A673 (cell line): ENCODE data around the gene DOK1. TPM values are rescaled to one million over a fixed set of nuclear protein-coding genes. Genes with fewer than 3 reads are reported as not detected.

ENCODE experiments used
- BruUV-seq: library from RNA; stranded (reverse); fragments of 400-500 nt; replicated peaks from 2 replicates; lab custom pipeline; 2021; lab: Mats Ljungman, UMichigan
- CTCF ChIA-PET: fragments of 300-600 bp; sonication (Branson Sonifier 250); formaldehyde crosslinking; loops from one replicate; lab custom pipeline; 2022; ENCODE audit warnings: antibody characterized with exemption; lab: Charles Lee
- POLR2A ChIA-PET: fragments of 300-600 bp; sonication (Branson Sonifier 250); formaldehyde crosslinking; loops from one replicate; lab custom pipeline; 2022; ENCODE audit warnings: antibody characterized with exemption; ENCODE audit not compliant: low non-redundant PET; lab: Charles Lee
- DNase-seq: peaks from one replicate; pipeline ENCODE4 v3.0.0-alpha.2; 2015; ENCODE audit warnings: low spot score
- H3K27ac ChIP-seq: fragments of 200-600 bp; sonication (generic); 2 replicates; pipeline ENCODE4 v1.5.1; 2016; ENCODE audit warnings: mixed run types, low read depth, mild to moderate bottlenecking, mixed read lengths, antibody characterized with exemption, low read length; ENCODE audit not compliant: poor library complexity, severe bottlenecking
- H3K27me3 ChIP-seq: fragments of 200-600 bp; sonication (generic); replicated peaks from 2 replicates; pipeline ENCODE4 v1.6.1; 2017; ENCODE audit warnings: mixed run types, low read depth, mild to moderate bottlenecking, mixed read lengths, antibody characterized with exemption, low read length; ENCODE audit not compliant: insufficient read depth, poor library complexity
- H3K36me3 ChIP-seq: fragments of 200-600 bp; sonication (generic); 2 replicates; pipeline ENCODE4 v1.6.1; 2016; ENCODE audit warnings: mixed run types, mild to moderate bottlenecking, mixed read lengths, antibody characterized with exemption, low read length; ENCODE audit not compliant: insufficient read depth, poor library complexity, severe bottlenecking
- H3K4me1 ChIP-seq: fragments of 200-600 bp; sonication (generic); 2 replicates; pipeline ENCODE4 v1.6.1; 2017; ENCODE audit warnings: mixed run types, mild to moderate bottlenecking, mixed read lengths, antibody characterized with exemption, low read length; ENCODE audit not compliant: insufficient read depth, poor library complexity, severe bottlenecking
- H3K4me3 ChIP-seq: fragments of 200-600 bp; sonication (generic); 2 replicates; pipeline ENCODE4 v1.5.1; 2016; ENCODE audit warnings: low read depth, mixed run types, mild to moderate bottlenecking, mixed read lengths, low read length; ENCODE audit not compliant: poor library complexity, severe bottlenecking
- H3K9me3 ChIP-seq: fragments of 200-600 bp; sonication (generic); 2 replicates; pipeline ENCODE4 v1.6.1; 2016; ENCODE audit warnings: mixed run types, low read depth, mild to moderate bottlenecking, mixed read lengths, antibody characterized with exemption, low read length; ENCODE audit not compliant: poor library complexity, severe bottlenecking
- CTCF ChIP-seq: fragments of 300-800, 200-600 bp; sonication (generic); conservative IDR thresholded peaks from 2 replicates; pipeline ENCODE4 v1.5.1; 2017; ENCODE audit warnings: low read depth, mild to moderate bottlenecking, antibody characterized with exemption, low read length, moderate library complexity, mixed read lengths
- EZH2 ChIP-seq: fragments of 200-600 bp; sonication (generic); IDR thresholded peaks from 2 replicates; pipeline ENCODE4 v1.6.1; 2017; ENCODE audit warnings: borderline replicate concordance, low read depth, mild to moderate bottlenecking, mixed read lengths, antibody characterized with exemption, low read length; ENCODE audit not compliant: poor library complexity, severe bottlenecking
- intact Hi-C: fragments of 100-400 bp; cut with micrococcal nuclease; formaldehyde crosslinking; loops from one replicate; pipeline ENCODE4 v1.10.0; 2022; ENCODE audit not compliant: unreplicated experiment
- total RNA-seq: library from RNA; stranded (reverse); gene quantifications from 2 replicates; pipeline ENCODE4 v1.2.3, GENCODE V29; 2021

The DOK1 gene
- total RNA-seq, 1 experiment from 2014 or later = 20.7 TPM

GRCh38 chr2:74516650-74517049 lies 37.9 kb upstream of the DOK1 start:
- intact Hi-C loops = no loop called here
- POLR2A ChIA-PET = no interaction called here
- CTCF ChIA-PET = no interaction called here
- no TSS peak for BruUV-seq
- Histone ChIP-seq H3K4me3 (no peak overlapping the region), H3K4me1 (peaks cover 21% of the 10 kb centered on the region), H3K27me3 (peaks cover 76% of the 10 kb centered on the region), H3K36me3 (no peaks in the 10 kb centered on the region), H3K9me3 (no peaks in the 10 kb centered on the region), H3K27ac (no peak overlapping the region)
- TF ChIP-seq EZH2 (no peak), CTCF (no peak)
- no peak for DNase-seq

GRCh38 chr2:74522516-74522915 lies 32.0 kb upstream of the DOK1 start:
- no peak for TF ChIP-seq EZH2
- TF ChIP-seq CTCF = no peak
- H3K9me3 ChIP-seq = no peaks in the 10 kb centered on the region
- no peaks in the 10 kb centered on the region for H3K4me1 ChIP-seq
- DNase-seq = no peak
- no peak overlapping the region for H3K4me3 ChIP-seq
- BruUV-seq = no TSS peak
- intact Hi-C loops = no loop called here
- POLR2A ChIA-PET = no interaction called here
- no peak overlapping the region for H3K27ac ChIP-seq
- CTCF ChIA-PET = no interaction called here
- peaks cover 18% of the 10 kb centered on the region for H3K36me3 ChIP-seq
- peaks cover 29% of the 10 kb centered on the region for H3K27me3 ChIP-seq

GRCh38 chr2:74524005-74524404 lies 30.5 kb upstream of the DOK1 start:
- Histone ChIP-seq H3K36me3 (peaks cover 25% of the 10 kb centered on the region), H3K27me3 (peaks cover 15% of the 10 kb centered on the region), H3K27ac (no peak overlapping the region), H3K4me1 (peaks cover 8% of the 10 kb centered on the region), H3K9me3 (no peaks in the 10 kb centered on the region), H3K4me3 (no peak overlapping the region)
- BruUV-seq = no TSS peak
- ChIA-PET CTCF (no interaction called here), POLR2A (no interaction called here)
- intact Hi-C loops = no loop called here
- DNase-seq = no peak
- TF ChIP-seq EZH2 (no peak), CTCF (no peak)
